Measurements from ENCODE around the gene PRICKLE2.

The PRICKLE2 gene

GRCh38 chr3:64143409-64144130, 81.7 kb downstream of the PRICKLE2 start (continued):
- no peak; the same call in 1 of the 2 replicates for TF ChIP-seq ZSCAN4 (tag by site-specific recombination; IDR thresholded peaks at IDR 0.05)
- no peak for TF ChIP-seq YY1 (tag by site-specific recombination; IDR thresholded peaks at IDR 0.05)
- TF ChIP-seq ZNF354C (tag by site-specific recombination; IDR thresholded peaks at IDR 0.05; ENCODE audit: borderline replicate concordance, low read depth): no peak
- no peak for TF ChIP-seq ZNF529 (tag by site-specific recombination; IDR thresholded peaks at IDR 0.05; ENCODE audit: insufficient replicate concordance)
- TF ChIP-seq ZBTB26 (tag by site-specific recombination; optimal IDR thresholded peaks at IDR 0.05): no peak
- TF ChIP-seq ZNF19 (tag by site-specific recombination; IDR thresholded peaks at IDR 0.05; ENCODE audit: low read depth): no peak
- TF ChIP-seq PRDM6 (tag by site-specific recombination; IDR thresholded peaks at IDR 0.05): peak; percentile 89
- TF ChIP-seq ZNF280C (tag by site-specific recombination; IDR thresholded peaks at IDR 0.05): no peak
- TF ChIP-seq ZNF777 (tag by site-specific recombination; IDR thresholded peaks at IDR 0.05; ENCODE audit: borderline replicate concordance): no peak
- TF ChIP-seq ZNF423 (tag by site-specific recombination; IDR thresholded peaks at IDR 0.05): no peak
- no peak for TF ChIP-seq SP3 (tag by site-specific recombination; IDR thresholded peaks at IDR 0.05)
- no peak for TF ChIP-seq ZNF132 (tag by site-specific recombination; IDR thresholded peaks at IDR 0.05; ENCODE audit: borderline replicate concordance)
- peak; percentile 77 for TF ChIP-seq ZEB2 (tag by site-specific recombination; IDR thresholded peaks at IDR 0.05)
- TF ChIP-seq PBX3 (CRISPR knock-in tag; IDR thresholded peaks at IDR 0.05): no peak
- TF ChIP-seq ZNF664 (tag by site-specific recombination; IDR thresholded peaks at IDR 0.05): no peak
- TF ChIP-seq SCRT2 (tag by site-specific recombination; IDR thresholded peaks at IDR 0.05): no peak
- TF ChIP-seq ZNF23 (tag by site-specific recombination; IDR thresholded peaks at IDR 0.05; ENCODE audit: borderline replicate concordance): no peak
- TF ChIP-seq FEZF1 (tag by site-specific recombination; IDR thresholded peaks at IDR 0.05): peak; percentile 60
- 0 out of 2 replicates have a peak, but pooled peaks have one; percentile 46 for TF ChIP-seq ZXDB (tag by site-specific recombination; IDR thresholded peaks at IDR 0.05)
- TF ChIP-seq ZNF549 (tag by site-specific recombination; IDR thresholded peaks at IDR 0.05): no peak
- peak; percentile 82 for TF ChIP-seq TSHZ1 (tag by site-specific recombination; IDR thresholded peaks at IDR 0.05; ENCODE audit: borderline replicate concordance)
- no peak for TF ChIP-seq ZNF292 (tag by site-specific recombination; IDR thresholded peaks at IDR 0.05; ENCODE audit: borderline replicate concordance, low read depth)
- no peak for TF ChIP-seq ZBTB7A (tag by site-specific recombination; IDR thresholded peaks at IDR 0.05; ENCODE audit: low read depth)
- no peak for TF ChIP-seq ZBTB1 (tag by site-specific recombination; IDR thresholded peaks at IDR 0.05)
- peak; percentile 98 for TF ChIP-seq ZBTB20 (tag by site-specific recombination; IDR thresholded peaks at IDR 0.05)
- TF ChIP-seq YY2 (tag by site-specific recombination; IDR thresholded peaks at IDR 0.05): no peak
- no peak for TF ChIP-seq ZNF404 (tag by site-specific recombination; IDR thresholded peaks at IDR 0.05)
- TF ChIP-seq ZFP3 (tag by site-specific recombination; IDR thresholded peaks at IDR 0.05; ENCODE audit: low read depth): no peak
- no peak for TF ChIP-seq ZNF585B (tag by site-specific recombination; IDR thresholded peaks at IDR 0.05)

Data from HEK293 (cell line).